ENCODE results near the gene TELO2.

Gene TELO2

GRCh38 chr16:1546430-1546829, 53.3 kb downstream of the TELO2 start:
- no peaks in the 10 kb centered on the region for H3K36me3 ChIP-seq (ENCODE audit: insufficient read depth, low read length)
- no peaks in the 10 kb centered on the region for H3K4me1 ChIP-seq (ENCODE audit: insufficient read depth, low read length)
- no peak overlapping the region for H3K9ac ChIP-seq (ENCODE audit: low read depth, low read length)
- no peaks in the 10 kb centered on the region for H3K9me3 ChIP-seq (ENCODE audit: control insufficient read depth, insufficient read depth, low read length)

DNA sequence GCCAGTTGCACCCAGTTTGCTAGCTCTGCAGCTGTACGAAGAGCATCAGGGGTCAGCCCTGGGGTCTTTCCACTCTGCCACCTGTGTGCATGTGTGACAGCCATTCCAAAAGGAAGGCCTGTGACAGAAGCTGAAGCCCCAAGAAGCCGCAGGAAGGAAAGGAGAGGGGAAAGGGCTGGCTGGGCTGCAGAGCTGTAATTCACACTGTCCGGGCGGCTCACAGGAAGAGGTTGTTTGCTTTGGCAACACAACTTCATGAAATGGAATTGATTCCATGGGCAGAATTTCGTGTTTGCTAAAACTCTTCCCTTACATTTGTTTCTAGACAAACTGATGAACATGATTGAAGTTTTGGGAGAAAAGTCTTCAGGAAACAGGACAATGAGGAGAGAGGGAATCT, 55.1 kb downstream of the TELO2 start:
- Histone ChIP-seq H3K9me3 (ENCODE audit: control insufficient read depth, insufficient read depth, low read length) (no peaks in the 10 kb centered on the region), H3K9ac (ENCODE audit: low read depth, low read length) (no peak overlapping the region), H3K4me1 (ENCODE audit: insufficient read depth, low read length) (no peaks in the 10 kb centered on the region), H3K36me3 (ENCODE audit: insufficient read depth, low read length) (no peaks in the 10 kb centered on the region)

DNA sequence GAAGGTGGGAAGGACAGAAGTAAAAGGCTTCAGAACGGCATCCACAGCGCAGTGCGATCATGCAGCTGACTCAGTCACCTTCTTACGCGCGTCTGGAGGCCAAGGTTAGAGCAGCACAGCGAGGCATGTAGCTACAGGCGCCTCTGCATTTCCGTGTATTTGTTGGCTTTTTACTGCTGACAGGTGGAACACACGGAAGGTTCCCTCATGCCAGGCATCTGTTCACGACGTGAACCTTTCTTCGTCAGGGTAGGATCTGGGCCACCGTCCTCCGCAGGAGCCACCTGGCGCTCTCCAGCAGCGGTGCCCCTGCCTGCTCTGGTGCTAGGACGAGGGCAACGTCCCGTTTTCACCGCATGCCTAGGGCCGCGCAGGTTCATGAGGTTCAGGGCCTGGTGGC, 55.6 kb downstream of the TELO2 start:
- Histone ChIP-seq H3K9me3 (ENCODE audit: control insufficient read depth, insufficient read depth, low read length) (no peaks in the 10 kb centered on the region), H3K9ac (ENCODE audit: low read depth, low read length) (no peak overlapping the region), H3K36me3 (ENCODE audit: insufficient read depth, low read length) (no peaks in the 10 kb centered on the region), H3K4me1 (ENCODE audit: insufficient read depth, low read length) (no peaks in the 10 kb centered on the region)

- H3K9ac ChIP-seq (ENCODE audit: low read depth, low read length) = no peak overlapping the region
- no peaks in the 10 kb centered on the region for H3K9me3 ChIP-seq (ENCODE audit: control insufficient read depth, insufficient read depth, low read length)
- no peaks in the 10 kb centered on the region for H3K36me3 ChIP-seq (ENCODE audit: insufficient read depth, low read length)
- H3K4me1 ChIP-seq (ENCODE audit: insufficient read depth, low read length) = no peaks in the 10 kb centered on the region
Measured at GRCh38 chr16:1550069-1550468, 56.9 kb downstream of the TELO2 start.

- Histone ChIP-seq H3K9me3 (ENCODE audit: control insufficient read depth, insufficient read depth, low read length) (no peaks in the 10 kb centered on the region), H3K9ac (ENCODE audit: low read depth, low read length) (no peak overlapping the region), H3K36me3 (ENCODE audit: insufficient read depth, low read length) (no peaks in the 10 kb centered on the region), H3K4me1 (ENCODE audit: insufficient read depth, low read length) (no peaks in the 10 kb centered on the region)
Measured at GRCh38 chr16:1550696-1551095, 57.5 kb downstream of the TELO2 start.

DNA sequence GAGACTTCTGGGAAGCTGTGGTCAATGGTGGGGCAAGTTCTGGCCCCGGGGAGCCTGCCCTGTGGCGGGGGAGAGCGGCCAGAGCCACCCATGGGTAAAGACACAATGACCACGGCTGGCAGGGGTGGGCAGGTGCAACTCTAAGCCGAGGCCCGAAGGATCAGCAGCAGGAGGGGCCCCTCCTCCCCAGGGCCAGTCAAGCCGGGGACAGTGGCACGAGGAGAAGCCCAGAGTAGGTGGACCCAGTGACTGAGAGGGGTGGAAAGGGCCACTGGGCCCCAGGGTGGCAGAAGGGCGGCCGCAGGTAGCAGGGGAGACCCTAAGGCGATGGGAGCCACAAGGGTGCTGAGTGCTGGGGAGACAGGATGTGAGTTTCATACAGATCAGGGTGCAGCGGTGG, 58.0 kb downstream of the TELO2 start:
- no peak overlapping the region for H3K9ac ChIP-seq (ENCODE audit: low read depth, low read length)
- H3K36me3 ChIP-seq (ENCODE audit: insufficient read depth, low read length) = no peaks in the 10 kb centered on the region
- H3K9me3 ChIP-seq (ENCODE audit: control insufficient read depth, insufficient read depth, low read length) = no peaks in the 10 kb centered on the region
- no peaks in the 10 kb centered on the region for H3K4me1 ChIP-seq (ENCODE audit: insufficient read depth, low read length)

DNA sequence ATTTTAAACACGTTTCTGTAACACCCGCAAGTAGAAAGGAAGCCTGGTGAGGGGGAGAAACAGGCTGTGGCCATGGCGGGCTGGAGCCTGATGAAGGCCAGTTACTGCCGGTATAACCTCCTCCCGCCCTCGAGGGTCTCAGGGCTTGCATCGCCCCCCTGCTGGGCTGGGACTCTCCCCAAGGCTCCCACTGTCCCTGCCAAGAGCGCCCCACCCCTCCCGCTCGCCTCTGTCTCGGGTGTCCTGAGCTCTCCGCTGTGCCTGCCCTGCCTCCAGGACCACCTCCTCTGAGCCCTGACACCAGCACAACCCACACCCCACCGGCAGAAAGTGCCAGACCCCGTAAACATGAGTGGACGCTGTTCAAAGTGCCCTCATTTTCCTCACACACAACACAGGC, 59.0 kb downstream of the TELO2 start:
- Histone ChIP-seq H3K9ac (ENCODE audit: low read depth, low read length) (no peak overlapping the region), H3K9me3 (ENCODE audit: control insufficient read depth, insufficient read depth, low read length) (no peaks in the 10 kb centered on the region), H3K36me3 (ENCODE audit: insufficient read depth, low read length) (no peaks in the 10 kb centered on the region), H3K4me1 (ENCODE audit: insufficient read depth, low read length) (no peaks in the 10 kb centered on the region)

DNA sequence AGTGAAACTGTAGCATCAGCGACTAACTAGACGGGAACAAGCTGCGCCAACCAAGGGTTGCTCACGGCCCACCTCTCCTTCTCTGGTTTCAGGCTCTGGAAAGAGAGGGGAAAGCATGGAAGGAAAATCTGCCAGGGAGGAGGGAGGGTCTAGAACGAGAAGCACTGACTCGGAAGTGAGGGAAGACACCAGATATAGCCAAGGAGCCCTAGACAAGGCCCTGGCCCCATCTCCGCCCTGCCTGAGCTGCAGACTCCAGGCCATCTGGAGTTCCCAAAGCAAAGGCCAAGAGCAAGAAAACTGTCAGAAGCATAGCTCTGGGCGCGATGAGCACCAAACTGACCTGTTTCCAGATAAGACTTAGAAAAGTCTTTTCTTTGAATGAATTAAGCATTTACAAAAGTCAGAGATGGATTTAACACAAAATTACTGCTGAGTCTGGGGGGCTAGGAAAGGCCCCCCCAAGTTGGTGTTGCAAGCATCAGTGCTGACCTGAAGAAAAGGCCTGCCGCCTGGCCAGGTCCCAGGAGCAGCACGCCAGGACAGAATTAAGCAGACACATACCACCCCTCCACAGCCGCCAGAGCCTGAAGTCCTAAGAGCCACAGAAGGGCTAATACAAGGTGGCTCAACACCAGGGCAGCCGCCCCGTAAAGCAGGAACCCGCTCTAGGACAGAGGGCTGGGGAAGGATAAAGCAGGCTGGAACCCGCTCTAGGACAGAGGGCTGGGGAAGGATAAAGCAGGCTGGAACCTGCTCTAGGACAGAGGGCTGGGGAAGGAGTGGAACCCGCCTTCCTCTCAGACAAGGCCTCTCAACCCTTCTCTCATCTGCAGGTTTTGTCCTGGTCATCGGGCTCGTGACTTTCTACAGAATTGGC, 61.0 kb downstream of the TELO2 start:
- no peaks in the 10 kb centered on the region for H3K9me3 ChIP-seq (ENCODE audit: control insufficient read depth, insufficient read depth, low read length)
- H3K36me3 ChIP-seq (ENCODE audit: insufficient read depth, low read length) = peaks cover 5% of the 10 kb centered on the region; the same call in 1 of the 2 replicates
- H3K4me1 ChIP-seq (ENCODE audit: insufficient read depth, low read length) = peaks cover 2% of the 10 kb centered on the region; the same call in 1 of the 2 replicates
- no peak overlapping the region for H3K9ac ChIP-seq (ENCODE audit: low read depth, low read length)

DNA sequence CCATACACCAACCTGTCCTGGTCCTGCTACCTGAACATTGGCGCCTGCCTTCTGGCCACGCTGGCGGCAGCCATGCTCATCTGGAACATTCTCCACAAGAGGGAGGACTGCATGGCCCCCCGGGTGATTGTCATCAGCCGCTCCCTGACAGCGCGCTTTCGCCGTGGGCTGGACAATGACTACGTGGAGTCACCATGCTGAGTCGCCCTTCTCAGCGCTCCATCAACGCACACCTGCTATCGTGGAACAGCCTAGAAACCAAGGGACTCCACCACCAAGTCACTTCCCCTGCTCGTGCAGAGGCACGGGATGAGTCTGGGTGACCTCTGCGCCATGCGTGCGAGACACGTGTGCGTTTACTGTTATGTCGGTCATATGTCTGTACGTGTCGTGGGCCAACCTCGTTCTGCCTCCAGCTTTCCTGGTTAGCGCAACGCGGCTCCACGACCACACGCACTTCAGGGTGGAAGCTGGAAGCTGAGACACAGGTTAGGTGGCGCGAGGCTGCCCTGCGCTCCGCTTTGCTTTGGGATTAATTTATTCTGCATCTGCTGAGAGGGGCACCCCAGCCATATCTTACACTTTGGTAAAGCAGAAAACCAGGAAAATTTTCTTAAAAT, 61.8 kb downstream of the TELO2 start:
- Histone ChIP-seq H3K9me3 (ENCODE audit: control insufficient read depth, insufficient read depth, low read length) (no peaks in the 10 kb centered on the region), H3K4me1 (ENCODE audit: insufficient read depth, low read length) (peaks cover 8% of the 10 kb centered on the region; the same call in 1 of the 2 replicates), H3K36me3 (ENCODE audit: insufficient read depth, low read length) (peaks cover 5% of the 10 kb centered on the region; the same call in 1 of the 2 replicates), H3K9ac (ENCODE audit: low read depth, low read length) (no peak overlapping the region)

DNA sequence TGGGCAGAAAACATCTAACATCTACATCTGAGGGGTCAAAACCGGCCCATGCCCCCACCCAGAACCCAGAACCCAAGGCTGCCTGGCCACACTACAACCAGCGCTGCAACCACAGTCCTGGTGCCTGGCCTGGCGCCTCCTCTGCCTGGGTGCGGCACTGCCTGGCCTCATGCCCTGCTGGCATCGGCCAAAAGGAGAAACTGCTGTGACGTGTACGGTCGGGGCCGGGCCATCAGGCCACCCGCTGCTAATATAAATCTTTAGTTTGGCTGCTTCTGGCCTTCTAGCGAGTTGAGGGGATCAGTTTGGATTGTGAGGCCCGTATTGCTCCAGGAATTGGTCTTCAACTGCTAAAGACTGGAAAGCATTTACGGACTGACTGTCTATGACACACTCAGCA, 63.1 kb downstream of the TELO2 start:
- Histone ChIP-seq H3K4me1 (ENCODE audit: insufficient read depth, low read length) (peaks cover 8% of the 10 kb centered on the region; the same call in 1 of the 2 replicates), H3K9ac (ENCODE audit: low read depth, low read length) (no peak overlapping the region), H3K9me3 (ENCODE audit: control insufficient read depth, insufficient read depth, low read length) (no peaks in the 10 kb centered on the region), H3K36me3 (ENCODE audit: insufficient read depth, low read length) (peaks cover 5% of the 10 kb centered on the region)

- peaks cover 8% of the 10 kb centered on the region; the same call in 1 of the 2 replicates for H3K4me1 ChIP-seq (ENCODE audit: insufficient read depth, low read length)
- peaks cover 5% of the 10 kb centered on the region for H3K36me3 ChIP-seq (ENCODE audit: insufficient read depth, low read length)
- H3K9me3 ChIP-seq (ENCODE audit: control insufficient read depth, insufficient read depth, low read length) = no peaks in the 10 kb centered on the region
- H3K9ac ChIP-seq (ENCODE audit: low read depth, low read length) = no peak overlapping the region
Measured at GRCh38 chr16:1557074-1557473, 63.9 kb downstream of the TELO2 start.

- H3K36me3 ChIP-seq (ENCODE audit: insufficient read depth, low read length) = peaks cover 5% of the 10 kb centered on the region
Measured at GRCh38 chr16:1557576-1557975, 64.4 kb downstream of the TELO2 start.

DNA sequence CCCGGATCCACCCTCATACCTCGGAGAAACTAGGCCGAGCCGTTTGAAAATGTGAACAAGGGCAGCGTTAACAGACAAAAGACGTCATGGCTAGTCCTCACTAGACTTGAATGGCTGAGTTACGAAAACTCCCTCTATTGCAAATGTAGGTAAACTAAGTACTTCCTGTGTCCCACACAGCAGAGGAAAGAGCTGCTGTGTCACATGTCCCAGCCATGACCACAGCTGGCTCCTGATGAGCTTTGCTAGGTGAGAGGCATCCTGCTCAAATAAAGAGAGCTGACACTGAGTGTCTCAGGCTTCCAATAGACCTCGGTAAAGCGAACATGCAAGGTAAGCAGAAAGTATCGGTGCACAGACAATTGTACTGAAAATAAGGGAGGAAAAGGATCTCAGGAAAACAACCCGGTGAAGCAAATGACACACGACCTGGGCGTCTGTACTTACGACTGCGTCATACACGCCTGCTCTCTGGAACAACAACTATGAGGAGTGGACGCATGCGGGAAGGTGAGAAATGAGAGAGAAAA, 66.4 kb downstream of the TELO2 start:
- Histone ChIP-seq H3K36me3 (ENCODE audit: insufficient read depth, low read length) (peaks cover 5% of the 10 kb centered on the region), H3K9ac (ENCODE audit: low read depth, low read length) (no peak overlapping the region)

More at GRCh38 chr16:1557576-1557975, 64.4 kb downstream of the TELO2 start:
- H3K9ac ChIP-seq (ENCODE audit: low read depth, low read length) = no peak overlapping the region
- H3K4me1 ChIP-seq (ENCODE audit: insufficient read depth, low read length) = peaks cover 8% of the 10 kb centered on the region; the same call in 1 of the 2 replicates
- no peaks in the 10 kb centered on the region for H3K9me3 ChIP-seq (ENCODE audit: control insufficient read depth, insufficient read depth, low read length)

More for the DNA sequence above, 66.4 kb downstream of the TELO2 start:
- no peaks in the 10 kb centered on the region for H3K9me3 ChIP-seq (ENCODE audit: control insufficient read depth, insufficient read depth, low read length)
- peaks cover 8% of the 10 kb centered on the region; the same call in 1 of the 2 replicates for H3K4me1 ChIP-seq (ENCODE audit: insufficient read depth, low read length)
